SW480 (cell line): ENCODE data around the gene SMARCAL1.

Experiments
- DNase-seq: peaks from one replicate; pipeline ENCODE4 v3.0.0-alpha.2; 2016; ENCODE audit warnings: low spot score

SMARCAL1 gene

DNA sequence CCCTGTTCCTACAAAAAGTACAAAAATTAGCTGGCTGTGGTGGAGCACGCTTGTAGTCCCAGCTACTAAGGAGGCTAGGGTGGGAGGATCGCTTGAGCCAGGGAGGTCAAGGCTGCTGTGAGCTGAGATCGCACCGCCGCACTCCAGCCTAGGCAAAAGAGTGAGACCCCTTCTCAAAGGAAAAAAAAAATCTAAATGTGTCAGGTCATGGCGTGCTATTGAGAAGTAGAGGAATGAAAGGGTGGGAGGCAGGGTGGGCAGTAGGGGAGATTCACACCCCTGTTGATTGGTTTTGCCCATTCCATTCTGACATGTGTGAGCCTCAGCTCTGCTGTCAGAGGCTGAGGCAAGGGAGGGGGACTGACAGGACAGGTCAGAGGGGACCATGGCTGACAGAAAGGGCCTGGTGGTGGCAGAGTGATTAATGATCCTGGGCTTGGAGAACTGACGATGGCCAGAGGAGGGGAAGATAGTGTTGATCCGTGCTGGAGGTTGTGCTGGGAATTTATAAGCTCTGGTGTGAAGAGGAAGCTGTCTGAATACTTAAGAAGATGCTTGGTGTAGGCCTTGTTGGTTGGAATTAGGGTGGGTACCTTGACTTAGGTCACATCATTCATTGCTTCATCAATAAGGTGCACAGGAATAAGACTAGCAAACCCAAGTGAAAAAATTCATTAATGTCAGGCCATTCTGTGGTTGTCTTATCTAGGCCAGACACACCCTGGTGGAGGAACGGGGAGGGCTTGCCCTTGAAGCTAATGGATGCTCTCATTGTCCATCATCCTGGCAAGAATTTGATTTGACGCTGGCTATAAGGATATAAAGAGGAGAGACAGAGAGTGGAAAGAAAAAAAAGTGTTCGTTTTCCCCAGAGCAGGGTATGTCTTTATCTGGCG, 19.1 kb upstream of the SMARCAL1 start:
- DNase-seq, result no peak

DNA sequence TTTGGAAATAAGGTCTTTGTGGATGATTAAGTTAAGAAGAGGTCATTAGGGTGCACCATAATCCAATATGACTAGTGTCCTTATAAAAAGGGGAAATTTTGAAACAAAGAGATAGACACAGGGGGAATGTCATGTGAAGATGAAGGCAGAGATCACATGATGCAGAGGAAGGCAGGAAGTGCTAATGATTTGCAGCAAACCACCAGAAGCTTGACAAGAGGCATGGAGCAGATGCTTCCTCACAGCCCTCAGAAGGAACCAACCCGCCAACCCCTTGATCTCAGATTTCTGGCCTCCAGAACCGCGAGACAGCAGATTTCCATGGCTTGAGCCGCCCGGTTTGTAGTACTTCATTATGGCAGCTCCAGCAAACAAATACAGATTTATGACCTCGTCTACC, 17.4 kb upstream of the SMARCAL1 start:
- no peak for DNase-seq

DNA sequence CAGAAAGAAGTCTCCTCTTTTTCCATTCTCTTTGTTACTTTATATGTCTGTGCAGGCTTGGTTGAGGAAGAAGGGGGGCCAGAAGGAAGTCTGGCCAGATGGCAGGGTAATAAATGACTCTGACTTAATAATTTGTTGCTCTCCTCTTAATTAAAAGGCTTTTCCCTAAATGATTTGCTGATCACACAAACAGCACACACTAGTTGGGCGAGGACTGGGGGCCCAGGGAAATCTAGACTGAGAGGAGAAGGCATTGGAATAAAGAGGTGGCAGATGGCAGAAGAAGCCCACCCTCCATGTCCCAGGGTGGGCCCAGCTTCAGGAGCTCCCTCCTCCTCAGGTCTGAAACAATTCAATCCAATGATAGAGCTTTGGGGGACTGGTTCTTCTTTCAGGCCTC, 12.7 kb upstream of the SMARCAL1 start:
- DNase-seq, result no peak

DNA sequence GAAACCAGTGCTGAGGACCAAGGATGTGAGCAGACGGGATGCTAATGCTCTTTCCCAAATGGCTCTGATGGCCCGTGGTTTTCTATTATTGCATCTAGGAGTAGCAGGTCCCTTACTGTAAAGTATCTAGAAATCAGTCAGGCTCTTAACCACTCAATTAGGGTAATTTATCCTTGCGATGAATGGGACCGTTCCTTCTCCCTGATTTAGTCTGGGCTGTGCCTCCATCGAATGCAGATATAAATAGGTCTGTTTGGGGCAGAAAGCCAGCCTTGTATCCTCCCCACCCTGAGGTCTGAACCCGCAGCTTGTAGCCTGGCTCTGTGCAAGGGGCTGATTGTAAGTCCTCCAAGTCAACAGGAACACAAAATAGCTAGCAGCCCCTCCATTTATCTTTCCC, 9.5 kb upstream of the SMARCAL1 start:
- DNase-seq, result no peak

DNA sequence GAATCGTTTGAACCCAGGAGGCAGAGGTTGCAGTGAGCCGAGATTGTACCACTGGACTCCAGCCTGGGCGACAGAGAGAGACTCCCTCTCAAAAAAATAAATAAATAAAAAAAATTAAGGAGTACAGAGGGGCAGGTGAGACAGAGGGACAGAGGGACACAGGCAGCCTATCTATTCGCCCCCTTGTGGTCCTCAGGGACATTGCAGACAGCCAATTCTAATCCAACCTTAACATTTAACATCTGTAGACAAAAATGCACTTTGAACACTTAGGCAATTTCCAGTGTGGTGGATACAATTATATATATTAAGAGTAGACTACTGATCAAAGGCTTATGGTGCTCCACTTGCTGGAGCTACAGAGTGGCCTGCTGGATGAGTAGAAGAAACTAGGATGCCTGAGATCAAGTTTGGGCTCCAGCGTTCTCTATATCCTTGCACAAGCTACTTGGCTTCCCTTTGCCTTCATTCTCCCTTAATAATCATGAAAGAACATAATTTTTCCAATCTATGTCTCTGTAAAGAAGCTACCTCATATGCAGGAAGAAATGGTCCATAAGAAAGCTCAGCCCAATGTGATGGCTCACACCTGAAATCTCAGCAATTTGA, 8.2 kb upstream of the SMARCAL1 start:
- DNase-seq, result peak; percentile 59

DNA sequence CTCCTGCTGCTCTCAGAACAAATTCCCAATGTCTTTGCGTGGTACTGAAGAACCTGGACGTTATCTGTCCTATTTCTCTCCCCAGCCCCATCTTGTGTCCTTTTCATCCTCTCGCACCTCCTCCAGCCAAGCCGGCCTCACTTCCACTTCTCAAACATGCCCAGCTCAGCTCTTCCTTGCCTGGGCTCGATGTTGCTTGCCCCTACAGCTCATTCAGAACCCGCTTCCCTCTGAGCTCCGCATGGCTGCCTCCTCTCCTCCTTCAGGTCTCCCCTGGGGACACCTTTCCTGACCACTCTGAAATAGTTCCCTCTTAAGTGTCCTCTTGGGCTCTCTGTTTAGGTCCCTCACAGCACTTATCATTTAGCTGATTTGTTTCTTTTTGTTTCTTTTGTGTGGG, 6.7 kb upstream of the SMARCAL1 start:
- DNase-seq, result no peak

DNA sequence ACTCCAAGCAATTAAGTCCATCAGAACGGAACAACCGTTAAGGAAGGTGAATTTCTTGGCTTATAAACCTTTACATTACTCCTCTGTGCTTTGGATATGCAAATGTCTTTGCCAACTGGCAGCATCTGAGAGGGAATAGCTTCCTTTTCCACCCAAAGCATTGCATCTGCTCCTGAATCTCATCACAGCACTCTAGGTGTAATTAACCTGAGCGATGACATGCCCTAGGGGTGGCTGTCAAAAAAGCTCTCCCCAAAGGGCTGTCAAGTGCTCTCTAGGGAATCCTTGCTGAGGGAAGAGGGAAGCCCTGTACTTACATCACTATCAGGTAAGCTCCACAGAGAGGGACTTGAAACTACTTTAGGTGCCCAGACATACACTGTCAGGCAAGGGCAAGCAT, 5.5 kb upstream of the SMARCAL1 start:
- no peak for DNase-seq

DNA sequence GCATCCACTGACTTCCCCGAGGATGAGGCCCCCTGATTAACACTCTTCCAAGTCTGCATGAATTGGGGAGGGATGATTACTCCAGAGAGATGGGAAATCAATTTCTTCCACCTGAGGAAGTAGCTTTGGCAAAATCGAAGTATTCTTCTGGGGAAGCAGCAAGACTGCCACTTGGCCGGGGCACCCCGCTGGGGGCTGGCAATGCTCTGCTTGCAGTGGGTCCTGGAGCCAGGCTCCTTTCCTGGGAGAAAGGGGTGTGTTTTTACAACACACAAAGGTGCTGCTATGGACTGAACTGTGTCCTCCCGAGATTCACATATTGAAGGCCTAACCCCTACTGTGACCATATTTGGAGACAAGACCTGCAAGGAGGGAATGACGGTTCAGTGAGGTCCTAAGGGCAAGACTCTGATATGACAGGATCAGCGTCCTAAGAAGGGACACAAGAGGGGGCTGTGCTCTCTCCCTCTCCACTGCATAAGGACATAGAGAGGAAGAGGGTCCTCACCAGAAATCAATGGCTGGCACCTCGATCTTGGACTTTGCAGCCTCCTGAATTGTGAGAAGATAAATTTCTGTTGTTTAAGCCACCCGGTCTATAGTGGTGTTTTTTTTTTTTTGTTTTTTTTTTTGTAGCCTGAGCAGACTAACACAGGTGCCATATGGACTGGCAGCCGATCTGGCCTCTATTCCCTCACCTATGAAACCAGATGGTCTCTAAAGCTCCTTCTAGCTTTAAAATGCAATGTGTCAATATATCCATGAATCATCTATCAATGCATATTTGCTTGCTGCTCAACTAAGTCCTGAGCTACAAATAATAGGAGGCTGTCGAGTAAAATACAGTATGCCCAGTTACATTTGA, 3.6 kb upstream of the SMARCAL1 start:
- no peak for DNase-seq

DNA sequence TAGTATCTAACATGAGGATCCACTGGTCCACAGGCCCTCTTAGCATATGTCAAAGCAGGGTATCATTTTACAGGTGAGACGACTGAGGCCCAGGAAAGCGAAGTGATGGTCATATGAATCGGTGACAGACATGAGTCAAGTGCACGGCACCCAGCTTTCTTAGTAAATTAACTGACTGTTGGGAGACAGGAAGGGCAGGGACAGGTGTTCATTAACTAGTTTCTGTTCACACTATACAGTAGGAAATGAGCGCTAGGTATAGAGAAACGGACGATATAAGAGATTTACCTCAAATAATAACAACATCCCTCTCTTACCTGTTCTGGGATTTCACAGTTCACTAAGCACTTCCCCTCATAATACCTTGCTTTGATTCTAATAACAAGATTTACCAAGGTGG, 1.7 kb upstream of the SMARCAL1 start:
- no peak for DNase-seq

DNA sequence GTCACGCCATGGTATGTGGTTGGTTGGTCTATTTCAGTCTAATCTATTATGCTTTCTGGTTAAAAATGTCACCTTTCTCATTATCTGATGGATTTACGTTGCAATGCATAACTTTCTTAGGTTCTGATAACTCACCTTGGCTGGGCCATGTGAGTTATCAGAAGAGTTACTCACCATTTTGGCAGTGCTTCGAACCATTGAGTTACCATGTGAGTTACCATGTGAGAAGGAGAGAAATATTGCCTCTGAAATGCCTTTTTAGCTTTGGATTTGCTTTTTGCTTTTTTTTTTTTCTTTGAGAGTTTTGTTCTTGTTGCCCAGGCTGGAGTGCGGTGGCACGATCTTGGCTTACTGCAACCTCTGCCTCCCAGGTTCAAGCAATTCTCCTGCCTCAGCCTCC, 1.6 kb downstream of the SMARCAL1 start:
- no peak for DNase-seq

DNA sequence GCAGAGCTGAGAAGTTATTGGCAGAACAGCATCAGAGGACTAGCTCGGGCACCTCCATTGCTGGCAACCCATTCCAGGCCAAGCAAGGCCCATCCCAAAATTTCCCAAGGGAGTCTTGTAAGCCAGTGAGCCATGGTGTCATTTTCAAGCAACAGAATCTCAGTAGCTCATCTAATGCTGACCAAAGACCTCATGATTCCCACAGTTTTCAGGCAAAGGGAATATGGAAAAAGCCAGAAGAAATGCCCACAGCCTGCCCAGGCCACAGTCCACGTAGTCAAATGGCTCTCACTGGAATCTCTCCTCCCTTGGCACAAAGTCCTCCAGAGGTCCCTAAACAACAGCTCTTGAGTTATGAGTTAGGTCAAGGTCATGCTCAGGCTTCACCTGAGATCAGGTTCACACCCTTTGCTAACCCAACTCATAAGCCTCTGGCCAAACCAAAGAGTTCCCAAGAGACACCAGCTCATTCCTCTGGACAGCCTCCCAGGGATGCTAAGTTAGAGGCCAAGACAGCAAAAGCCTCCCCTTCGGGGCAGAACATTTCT, 2.6 kb downstream of the SMARCAL1 start:
- DNase-seq, result no peak

DNA sequence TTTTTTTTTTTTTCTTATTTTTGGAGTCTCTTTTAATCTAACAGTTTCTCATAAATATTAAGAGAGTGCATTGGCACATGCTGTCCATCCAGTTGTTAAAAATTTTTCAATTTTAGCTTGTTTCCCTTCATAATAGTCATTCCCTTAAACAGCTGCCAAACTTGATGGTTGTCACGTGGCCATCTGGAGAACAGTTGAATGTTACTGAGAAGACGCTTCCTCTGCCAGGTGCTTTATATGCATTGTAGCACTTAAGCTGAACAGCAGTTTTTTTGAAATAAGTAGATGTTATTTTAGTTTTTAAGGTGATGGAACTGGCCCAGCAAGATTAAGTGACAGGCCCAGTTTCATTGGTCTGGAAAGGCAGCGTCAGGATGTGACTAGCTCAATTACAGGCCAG, 3.3 kb downstream of the SMARCAL1 start:
- DNase-seq, result no peak

DNA sequence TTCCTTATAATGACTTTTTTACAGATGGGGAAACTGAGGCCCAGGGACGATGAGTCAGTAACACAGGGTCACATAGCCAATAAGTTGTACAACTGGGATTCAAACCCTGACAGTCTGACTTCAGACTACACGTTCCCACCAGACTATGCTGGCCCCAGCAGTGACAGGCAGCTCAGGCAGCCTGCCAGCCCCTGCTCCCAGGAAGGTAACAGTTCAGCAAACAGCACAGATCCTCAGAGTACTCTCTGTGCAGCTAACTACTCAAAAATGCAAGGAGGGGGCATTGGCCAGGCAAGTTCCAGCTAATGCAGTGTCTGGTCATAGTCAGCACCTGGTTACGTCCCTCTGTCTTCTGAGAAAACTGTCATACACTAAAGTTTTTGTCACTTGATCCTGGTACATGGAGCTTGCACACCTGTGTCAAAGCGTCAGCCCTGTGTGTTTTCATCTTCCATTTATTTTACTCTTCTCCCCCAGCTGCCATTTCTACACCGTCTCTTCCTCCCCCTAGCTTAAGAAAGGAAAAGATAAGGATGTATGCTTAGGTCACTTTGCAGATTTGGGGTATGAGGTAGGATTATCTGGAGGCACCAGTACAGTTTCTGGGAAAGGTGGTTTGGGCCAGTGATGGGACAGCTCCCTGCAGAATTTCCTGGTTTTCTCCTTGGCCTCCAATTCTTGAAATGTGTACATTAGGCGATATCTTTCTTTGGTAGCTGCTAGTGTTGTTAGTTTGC, 4.5 kb downstream of the SMARCAL1 start:
- DNase-seq, result no peak

DNA sequence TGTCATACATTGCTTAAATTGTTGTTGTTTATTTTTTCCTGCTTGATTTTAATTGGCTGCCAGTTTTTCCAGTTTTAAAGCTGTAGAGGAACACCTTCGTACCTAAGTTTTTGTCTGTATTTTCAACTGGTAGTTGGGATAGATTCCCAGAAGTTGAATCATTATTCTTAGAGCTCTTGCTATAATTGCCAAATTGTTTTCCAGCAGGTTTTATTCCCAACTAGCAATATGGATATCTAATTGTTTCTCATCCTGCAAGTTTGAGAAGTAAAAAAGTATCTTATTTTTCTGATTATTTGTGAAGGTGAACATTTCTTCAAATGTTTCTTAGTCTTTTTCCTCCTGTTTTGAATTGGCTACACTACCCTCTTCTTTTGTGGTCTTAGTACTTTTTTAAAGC, 6.7 kb downstream of the SMARCAL1 start:
- DNase-seq, result no peak

DNA sequence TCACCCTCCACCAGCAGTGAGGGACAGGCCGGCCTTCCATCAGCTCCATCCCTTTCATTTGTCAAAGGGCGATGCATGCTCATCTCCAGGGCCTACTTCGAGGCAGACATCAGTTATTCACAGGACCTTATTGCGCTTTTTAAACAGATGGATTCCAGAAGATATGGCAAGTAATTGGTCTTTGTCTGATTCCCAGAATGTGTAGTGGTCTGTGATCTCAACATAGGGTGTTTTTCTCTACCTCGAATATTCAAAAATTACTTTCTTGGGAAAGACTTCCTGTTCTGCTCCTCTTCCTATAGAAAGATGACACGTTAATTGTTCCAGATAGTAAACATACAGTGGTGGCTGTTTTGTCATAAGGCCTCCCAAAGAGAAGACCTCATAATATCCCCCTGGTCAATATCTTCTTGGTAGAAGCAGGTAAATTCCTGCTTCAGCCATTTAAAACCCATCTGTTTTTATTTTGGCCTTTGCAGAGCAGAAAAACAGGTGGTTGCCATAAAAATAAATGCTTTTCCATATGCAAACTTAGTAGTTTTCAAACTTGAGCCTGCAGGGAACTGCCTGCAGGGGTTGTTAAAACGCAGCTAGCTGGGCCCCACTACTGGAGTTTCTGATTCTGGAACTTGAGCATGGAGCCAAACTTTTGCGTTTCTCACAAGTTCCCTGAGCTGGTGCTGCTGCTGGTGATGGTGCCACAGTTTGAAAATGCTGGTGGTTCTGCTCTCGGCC, 8.2 kb downstream of the SMARCAL1 start:
- no peak for DNase-seq

DNA sequence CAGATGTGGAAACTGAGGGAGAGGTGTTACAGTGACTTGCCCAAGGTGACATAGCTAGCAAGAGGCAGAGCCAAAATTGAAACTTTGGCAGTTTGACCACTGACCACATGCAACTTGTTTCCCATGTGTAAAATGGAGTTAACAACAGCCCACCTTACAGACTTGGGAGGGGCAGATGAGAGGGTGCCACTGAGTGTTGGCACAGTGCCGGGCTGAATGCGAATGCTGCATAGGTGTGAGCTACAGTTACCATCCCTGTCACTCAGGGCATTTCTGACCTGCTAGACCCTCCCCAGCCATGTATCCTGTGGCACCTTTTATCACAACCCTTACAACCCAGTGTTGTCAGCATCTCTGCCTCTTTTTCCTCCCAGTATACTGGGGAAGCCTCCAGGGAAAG, 10.8 kb downstream of the SMARCAL1 start:
- DNase-seq, result no peak

DNA sequence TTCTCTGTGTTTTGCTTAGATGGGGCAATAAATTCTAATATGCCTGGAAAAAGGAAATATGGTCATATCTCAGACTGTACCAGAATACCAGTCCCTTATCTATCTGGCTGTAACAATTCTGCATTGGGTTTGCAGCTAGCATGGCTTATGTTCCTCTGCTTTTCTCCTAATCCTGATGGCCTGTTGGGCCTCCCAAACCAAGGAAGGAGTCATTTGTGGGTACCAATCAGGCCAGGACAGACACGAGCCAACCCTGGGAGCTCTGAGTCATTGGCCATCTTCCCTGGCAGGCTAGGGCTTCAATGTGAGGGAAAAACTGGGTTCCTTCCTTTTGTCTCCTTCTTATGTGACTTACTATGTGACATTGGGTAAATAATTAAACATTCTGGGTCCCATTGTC, 12.0 kb downstream of the SMARCAL1 start:
- no peak for DNase-seq

DNA sequence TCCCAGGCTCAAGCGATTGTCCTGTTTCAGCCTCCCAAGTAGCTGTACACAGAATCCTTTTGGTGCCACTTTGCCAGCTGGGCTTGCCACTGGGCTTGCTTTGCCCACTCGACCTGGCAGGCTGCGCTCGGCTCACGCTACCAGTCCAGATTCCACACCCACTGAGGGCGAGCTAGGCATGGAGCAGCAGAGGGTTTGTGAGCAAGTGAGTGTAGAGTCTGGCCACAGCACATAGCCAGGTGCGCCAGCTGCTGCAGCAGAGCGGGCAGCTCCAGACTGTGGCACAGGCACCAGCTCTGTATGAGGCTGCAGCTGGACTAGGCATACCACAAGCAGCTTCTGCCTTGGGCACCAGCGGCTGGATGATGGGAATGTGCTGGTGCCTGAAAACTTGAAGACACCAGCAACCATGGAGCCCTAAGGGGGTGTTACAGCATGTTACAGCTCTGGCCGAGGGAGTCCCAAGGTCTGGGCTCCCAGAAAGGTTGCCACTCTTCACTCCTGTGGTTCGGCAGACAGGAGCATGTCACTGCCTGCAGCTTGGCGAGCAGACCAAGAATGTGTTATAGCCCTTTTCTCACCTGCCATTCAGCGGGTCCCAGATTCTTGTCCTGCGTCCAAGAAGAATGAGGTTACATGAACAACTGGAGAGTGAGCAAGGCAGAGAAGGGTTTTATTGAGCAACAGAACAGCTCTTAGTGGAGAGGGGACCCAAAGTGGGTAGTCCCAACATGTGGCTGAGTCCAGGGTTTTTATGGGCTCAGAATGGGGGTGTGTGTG, 12.9 kb downstream of the SMARCAL1 start:
- no peak for DNase-seq

DNA sequence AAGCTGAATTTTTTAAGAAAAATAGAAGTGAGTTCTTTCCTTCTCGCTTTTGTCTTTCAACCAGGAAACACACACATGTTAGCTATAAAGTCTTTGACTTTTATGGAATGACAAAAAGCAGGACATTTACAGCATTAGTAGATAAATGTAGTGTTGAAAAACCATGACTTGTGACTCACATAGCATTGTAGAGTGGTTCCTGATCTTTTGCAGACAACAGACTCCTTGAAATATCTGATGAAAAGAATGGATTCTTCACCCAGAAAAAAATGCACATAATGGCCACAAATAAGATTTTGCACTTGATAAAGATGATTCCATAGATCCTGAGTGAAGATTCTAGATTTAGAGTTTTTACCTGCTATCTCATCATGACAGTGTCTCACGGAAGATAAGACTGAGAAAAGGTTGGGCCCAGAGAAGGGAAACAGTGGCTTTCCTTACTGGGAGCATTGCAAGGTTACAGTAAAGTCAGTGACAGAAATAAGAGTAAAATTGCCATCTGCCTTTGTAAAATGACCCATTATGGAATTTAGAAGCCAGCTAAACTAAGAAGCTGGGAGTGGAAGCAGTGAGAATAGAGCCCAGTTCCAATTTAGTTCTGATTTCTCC, 14.0 kb downstream of the SMARCAL1 start:
- DNase-seq, result no peak

DNA sequence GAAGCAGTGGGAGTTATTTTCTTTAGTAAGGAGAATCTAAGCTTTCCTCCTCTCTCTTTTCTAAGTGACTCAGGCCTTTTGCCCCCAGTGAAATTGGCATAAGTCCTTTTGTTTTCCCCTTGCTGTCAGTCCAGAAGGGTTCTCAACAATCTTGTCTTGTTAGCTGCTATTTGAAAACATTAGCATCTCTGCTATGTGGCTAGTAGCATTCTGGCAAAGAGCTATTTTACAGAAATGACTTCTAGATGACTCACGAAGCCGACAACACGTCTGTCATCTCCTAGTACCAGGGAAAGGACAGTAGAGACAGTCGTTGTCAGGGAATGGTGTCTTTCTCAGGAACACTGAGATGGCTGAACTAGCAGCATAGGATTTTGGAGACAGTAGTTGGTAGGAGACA, 14.7 kb downstream of the SMARCAL1 start:
- DNase-seq, result peak; percentile 15
